HG03108 (cell line): ENCODE data around the gene ZDHHC14.
"Not testable (repeated sequence)": the region's sequence is repeated elsewhere in the genome, so short reads cannot be mapped to it uniquely, and the experiment has no call there.

Source experiments
- ATAC-seq: cut with Tn5 transposase; IDR thresholded peaks from one replicate; pipeline ENCODE4 v1.9.1; 2021; ENCODE audit warnings: moderate library complexity; ENCODE audit not compliant: unreplicated experiment

ZDHHC14 gene

GRCh38 chr6:157402996-157403685 is 22.2 kb downstream of the ZDHHC14 start:
- ATAC-seq = no peak

- no peak for ATAC-seq
Measured at GRCh38 chr6:157403686-157404051, 22.7 kb downstream of the ZDHHC14 start.

- no peak for ATAC-seq
Measured at GRCh38 chr6:157405986-157406385, 25.0 kb downstream of the ZDHHC14 start.

- ATAC-seq = no peak
Measured at GRCh38 chr6:157406661-157407060, 25.7 kb downstream of the ZDHHC14 start.

- no peak for ATAC-seq
Measured at GRCh38 chr6:157407646-157408045, 26.7 kb downstream of the ZDHHC14 start.

- ATAC-seq = not testable (repeated sequence)
Measured at GRCh38 chr6:157408427-157408826, 27.4 kb downstream of the ZDHHC14 start.

- no peak for ATAC-seq
Measured at GRCh38 chr6:157410045-157410444, 29.1 kb downstream of the ZDHHC14 start.

GRCh38 chr6:157411368-157411767 is 30.4 kb downstream of the ZDHHC14 start:
- no peak for ATAC-seq

- no peak for ATAC-seq
Measured at GRCh38 chr6:157412791-157413190, 31.8 kb downstream of the ZDHHC14 start.

GRCh38 chr6:157420497-157420896 is 39.5 kb downstream of the ZDHHC14 start:
- no peak for ATAC-seq

- no peak for ATAC-seq
Measured at GRCh38 chr6:157424491-157425020, 43.6 kb downstream of the ZDHHC14 start.

GRCh38 chr6:157427969-157428368 is 47.0 kb downstream of the ZDHHC14 start:
- ATAC-seq = no peak

- ATAC-seq = no peak
Measured at GRCh38 chr6:157428427-157429202, 47.6 kb downstream of the ZDHHC14 start.

- no peak for ATAC-seq
Measured at GRCh38 chr6:157429248-157429647, 48.3 kb downstream of the ZDHHC14 start.

GRCh38 chr6:157430834-157431233 is 49.8 kb downstream of the ZDHHC14 start:
- ATAC-seq = peak; percentile 45

GRCh38 chr6:157432231-157432891 is 51.4 kb downstream of the ZDHHC14 start:
- no peak for ATAC-seq

- ATAC-seq = no peak
Measured at GRCh38 chr6:157432892-157433265, 51.9 kb downstream of the ZDHHC14 start.

- ATAC-seq = no peak
Measured at GRCh38 chr6:157433678-157434081, 52.7 kb downstream of the ZDHHC14 start.

- ATAC-seq = no peak
Measured at GRCh38 chr6:157434349-157435033, 53.5 kb downstream of the ZDHHC14 start.

- no peak for ATAC-seq
Measured at GRCh38 chr6:157436219-157436943, 55.4 kb downstream of the ZDHHC14 start.
